SW480 (cell line): Measurements from ENCODE around the gene ENTPD1.
"Not testable (repeated sequence)": the region's sequence is repeated elsewhere in the genome, so short reads cannot be mapped to it uniquely, and the experiment has no call there.

Source experiments
- DNase-seq: peaks from one replicate; pipeline ENCODE4 v3.0.0-alpha.2; 2016; ENCODE audit warnings: low spot score

Gene ENTPD1

DNA sequence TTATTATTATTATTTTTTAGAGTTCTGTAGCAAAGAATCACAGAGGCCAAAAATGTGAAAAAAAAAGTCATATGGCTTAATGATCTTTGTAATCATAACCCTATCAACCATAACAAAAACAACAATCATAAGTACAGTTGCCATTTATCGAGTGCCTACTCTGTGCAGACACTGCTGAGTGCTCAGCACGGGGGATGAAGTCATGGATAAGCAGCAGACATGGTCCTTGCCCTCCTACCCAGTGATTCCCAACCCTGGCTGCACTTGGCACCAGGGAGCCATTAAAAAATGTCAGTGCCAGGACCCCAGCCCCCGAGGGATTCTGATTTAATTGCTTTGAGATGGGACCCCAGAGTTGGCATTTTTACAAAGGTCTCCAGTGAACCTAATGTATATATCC lies 38.2 kb downstream of the ENTPD1 start:
- no peak for DNase-seq

DNA sequence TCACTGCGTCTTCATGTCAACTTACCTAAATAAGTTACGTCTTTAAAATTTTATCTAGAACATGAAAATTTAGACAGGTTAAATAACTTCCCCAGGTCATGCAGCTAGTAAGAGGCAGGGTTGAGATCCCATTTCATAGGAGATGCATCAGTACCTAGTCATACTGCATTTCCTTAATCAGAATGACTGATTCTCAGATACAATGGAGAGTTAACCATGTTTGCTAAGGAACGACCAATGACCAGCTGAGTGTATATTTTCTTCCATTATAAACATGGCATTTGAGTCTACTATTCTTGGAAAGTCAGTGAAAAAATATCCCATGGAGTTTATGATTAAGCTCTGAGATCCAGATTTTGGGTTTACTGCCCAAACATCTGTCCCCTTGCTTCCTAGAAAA lies 39.6 kb downstream of the ENTPD1 start:
- no peak for DNase-seq

DNA sequence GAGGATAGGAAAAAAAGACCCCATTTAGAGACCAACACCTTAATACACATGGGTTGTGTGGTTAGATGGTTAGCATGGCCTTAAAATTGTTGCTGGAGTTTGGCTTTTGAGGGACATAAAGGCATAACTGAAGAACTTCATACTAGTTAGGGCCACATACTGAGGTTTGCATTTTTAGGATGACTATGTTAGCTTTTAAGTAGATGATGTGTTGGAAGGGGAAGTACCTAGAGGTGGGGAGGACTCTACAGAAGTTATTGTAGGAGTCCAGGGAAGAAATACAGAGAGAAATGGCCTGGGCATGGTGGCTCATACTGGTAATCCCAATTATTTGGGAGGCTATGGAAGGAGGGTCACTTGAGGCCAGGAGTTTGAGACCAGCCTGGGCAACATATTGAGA lies 40.5 kb downstream of the ENTPD1 start:
- DNase-seq, result no peak

DNA sequence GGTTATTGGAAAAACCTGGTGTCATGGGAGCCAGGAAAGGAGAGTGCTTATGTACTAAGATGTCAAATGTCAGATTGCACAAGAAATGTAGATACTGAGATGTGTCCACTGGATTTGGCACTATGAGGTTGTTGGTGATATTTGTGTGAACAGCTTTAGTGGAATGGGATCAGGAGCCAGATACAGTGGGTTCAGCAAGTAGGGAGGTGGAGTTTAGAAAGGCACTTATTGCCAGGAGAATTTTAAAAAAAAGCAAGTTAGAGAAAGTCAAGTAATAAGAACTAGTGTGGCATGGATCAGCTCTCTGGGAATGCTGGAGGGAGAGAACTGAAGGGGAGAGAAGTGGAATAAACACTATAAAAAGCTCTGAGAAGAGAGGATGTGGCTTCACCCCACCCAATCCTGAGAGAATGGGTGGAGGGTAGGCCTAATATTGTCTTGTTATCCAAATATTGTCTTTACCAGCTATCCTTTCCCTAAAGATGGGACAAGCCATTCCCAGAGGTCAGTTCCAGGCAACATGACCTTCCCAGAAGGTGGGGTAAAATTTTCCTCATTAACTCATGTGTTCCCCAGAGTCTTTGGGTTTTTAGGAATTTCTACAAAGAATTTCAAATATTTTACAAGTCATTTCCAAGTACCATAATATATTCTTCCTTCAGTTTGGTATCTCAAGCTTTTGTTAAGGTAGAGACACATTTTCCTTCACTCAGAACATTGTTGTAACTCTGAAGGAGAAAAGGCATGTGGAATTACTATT lies 42.3 kb downstream of the ENTPD1 start:
- DNase-seq, result no peak

DNA sequence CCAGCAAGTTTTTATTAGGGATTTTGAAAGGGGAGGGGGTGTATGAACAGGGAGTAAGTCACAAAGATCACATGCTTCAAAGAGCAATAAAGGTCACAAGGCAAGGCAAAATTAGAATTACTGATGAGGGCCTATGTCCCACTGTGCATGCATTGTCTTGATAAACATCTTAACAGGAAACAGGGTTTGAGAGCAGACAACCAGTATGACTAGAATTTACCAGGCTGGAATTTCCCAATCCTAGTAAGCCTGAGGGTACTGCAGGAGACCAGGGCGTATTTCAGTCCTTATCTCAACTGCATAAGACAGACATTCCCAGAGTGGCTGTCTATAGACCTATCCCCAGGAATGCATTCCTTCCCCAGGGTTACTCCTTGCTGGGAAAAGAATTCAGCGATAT lies 44.3 kb downstream of the ENTPD1 start:
- not testable (repeated sequence) for DNase-seq

DNA sequence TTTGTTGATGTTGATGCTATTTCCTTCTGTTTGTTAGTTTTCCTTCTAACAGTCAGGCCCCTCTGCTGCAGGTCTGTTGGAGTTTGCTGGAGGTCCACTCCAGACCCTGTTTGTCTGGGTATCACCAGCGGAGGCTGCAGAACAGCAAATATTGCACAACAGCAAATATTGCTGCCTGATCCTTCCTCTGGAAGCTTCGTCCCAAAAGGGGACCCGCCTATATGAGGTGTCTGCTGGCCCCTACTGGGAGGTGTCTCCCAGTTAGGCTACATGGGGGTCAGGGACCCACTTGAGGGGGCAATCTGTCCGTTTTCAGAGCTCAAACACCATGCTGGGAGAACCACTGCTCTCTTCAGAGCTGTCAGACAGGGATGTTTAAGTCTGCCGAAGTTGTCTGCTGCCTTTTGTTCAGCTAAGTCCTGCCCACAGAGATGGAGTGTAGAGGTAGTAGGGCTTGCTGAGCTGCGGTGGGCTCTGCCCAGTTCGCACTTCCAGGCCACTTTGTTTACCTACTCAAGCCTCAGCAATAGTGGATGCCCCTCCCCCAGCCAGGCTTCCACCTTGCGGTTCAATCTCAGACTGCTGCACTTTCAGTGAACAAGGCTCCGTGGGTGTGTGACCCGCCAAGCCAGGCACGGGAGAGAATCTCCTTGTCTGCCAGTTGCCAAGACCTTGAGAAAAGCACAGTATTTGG lies 50.9 kb downstream of the ENTPD1 start:
- DNase-seq, result not testable (repeated sequence)

DNA sequence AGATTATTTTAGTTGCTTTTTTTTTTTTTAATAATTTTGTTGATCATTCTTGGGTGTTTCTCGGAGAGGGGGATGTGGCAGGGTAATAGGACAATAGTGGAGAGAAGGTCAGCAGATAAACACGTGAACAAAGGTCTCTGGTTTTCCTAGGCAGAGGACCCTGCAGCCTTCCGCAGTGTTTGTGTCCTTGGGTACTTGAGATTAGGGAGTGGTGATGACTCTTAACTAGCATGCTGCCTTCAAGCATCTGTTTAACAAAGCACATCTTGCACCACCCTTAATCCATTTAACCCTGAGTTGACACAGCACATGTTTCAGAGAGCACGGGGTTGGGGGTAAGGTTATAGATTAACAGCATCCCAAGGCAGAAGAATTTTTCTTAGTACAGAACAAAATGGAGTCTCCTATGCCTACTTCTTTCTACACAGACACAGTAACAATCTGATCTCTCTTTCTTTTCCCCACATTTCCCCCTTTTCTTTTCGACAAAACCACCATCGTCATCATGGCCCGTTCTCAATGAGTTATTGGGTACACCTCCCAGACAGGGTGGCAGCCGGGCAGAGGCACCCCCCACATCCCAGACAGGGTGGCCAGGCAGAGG lies 52.8 kb downstream of the ENTPD1 start:
- DNase-seq, result not testable (repeated sequence)

DNA sequence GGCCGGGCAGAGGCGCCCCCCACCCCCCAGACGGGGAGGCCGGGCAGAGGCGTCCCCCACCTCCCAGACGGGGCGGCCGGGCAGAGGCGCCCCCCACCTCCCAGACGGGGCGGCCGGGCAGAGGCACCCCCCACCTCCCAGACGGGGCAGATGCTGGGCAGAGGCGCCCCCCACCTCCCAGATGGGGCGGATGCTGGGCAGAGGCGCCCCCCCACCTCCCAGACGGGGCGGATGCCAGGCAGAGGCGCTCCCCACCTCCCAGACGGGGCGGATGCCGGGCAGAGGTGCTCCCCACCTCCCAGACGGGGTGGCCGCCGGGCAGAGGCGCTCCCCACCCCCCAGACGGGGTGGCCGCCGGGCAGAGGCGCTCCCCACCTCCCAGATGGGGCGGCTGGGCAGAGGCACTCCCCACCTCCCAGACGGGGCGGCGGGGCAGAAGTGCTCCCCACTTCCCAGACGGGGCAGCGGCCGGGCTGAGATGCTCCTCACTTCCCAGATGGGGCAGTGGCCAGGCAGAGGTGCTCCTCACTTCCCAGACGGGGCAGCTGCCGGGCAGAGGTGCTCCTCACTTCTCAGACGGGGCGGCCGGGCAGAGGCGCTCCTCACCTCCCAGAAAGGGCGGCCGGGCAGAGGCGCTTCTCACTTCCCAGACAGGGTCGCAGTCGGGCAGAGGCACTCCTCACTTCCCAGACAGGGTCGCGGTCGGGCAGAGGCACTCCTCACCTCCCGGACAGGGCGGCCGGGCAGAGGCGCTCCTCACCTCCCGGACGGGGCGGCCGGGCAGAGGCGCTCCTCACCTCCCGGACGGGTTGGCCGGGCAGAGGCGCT lies 53.6 kb downstream of the ENTPD1 start:
- DNase-seq, result no peak

DNA sequence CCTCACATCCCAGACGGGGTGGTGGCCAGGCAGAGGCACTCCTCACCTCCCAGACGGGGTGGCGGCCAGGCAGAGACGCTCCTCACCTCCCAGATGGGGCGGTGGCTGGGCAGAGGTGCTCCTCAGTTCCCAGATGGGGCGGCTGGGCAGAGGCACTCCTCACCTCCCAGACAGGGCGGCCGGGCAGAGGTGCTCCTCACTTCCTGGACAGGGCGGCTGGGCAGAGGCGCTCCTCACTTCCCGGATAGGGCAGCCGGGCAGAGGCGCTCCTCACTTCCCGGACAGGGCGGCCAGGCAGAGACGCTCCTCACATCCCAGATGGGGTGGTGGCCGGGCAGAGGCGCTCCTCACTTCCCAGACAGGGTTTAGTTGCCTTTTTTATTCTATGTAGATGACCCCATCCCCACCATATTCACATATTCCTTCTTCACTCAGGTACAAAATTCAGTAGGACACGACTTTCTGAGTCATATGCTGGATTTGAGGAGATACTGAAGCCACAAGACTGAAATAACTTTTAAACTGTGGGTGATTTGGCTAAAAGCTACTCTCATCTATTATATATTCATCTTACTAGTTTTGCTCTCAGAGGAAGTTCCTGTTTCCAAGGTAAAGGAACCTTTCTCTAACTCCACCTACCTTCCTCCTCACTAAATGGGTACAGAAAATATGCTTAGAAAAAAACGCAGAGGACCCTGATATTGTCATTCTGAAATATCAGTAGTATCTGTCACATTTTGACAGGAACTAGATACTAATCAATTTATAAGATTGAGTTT lies 54.4 kb downstream of the ENTPD1 start:
- DNase-seq, result no peak

DNA sequence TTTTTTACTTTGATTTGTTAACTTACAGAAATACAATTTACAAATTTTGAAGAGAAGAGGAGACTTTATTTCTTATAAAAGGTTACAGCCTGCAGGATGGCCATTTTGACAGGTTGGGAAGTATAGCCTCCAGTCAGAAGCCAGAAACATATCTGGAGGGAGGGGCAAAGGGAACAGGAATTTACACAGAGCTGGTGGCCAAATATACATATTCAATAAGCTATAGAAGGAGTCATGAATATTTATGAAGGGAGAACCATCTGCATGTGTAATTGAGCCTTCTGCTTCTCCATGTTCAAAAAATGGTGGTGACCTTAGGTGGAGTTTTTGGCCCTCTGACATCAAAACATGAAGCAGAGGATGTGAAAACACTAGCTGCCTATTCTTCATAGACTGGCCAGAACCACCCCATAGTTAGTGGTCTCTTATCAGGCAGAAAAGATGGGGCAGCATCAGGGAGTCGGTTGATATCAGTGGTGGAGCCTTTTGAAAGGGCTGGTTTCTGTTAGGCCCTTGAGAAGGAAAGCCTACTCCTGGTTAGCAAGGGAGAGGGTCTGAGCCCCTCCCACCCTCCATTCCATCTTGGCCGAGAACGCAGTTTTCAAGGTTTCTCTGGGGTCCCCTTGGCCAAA lies 57.2 kb downstream of the ENTPD1 start:
- no peak for DNase-seq

DNA sequence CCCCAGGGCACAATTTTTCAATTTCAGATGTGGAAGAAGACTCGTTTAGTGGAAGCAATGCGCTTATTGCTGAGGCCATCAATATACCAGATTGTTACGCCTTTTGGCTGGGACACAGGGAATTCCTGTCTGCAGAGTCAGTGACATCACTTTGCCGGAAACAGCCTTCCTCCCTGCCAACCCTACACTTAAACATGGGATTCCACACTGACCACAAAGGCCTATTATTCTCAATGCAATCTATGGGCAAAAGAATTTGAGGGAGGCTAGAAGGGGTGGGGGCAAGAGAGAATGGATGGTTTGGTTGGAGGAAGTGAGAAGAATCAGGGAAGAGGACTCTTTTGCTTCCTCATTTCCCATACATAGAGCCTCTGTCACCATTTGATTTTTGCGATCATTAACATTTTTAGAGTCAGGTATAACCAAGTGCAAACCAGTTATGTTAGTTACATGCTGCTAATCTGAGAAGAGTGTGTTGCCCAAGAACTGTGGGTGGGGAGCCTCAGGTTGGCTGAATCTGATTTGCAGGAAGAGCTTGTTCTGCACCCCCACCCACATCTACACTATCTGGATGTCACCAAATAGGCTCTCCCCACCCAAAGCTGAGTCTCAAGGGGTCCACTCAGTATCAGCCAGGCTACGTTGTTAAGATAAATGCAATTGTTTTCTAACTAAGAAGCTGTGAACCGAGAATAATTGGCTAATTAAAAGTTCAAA lies 58.2 kb downstream of the ENTPD1 start:
- DNase-seq, result peak; percentile 78

DNA sequence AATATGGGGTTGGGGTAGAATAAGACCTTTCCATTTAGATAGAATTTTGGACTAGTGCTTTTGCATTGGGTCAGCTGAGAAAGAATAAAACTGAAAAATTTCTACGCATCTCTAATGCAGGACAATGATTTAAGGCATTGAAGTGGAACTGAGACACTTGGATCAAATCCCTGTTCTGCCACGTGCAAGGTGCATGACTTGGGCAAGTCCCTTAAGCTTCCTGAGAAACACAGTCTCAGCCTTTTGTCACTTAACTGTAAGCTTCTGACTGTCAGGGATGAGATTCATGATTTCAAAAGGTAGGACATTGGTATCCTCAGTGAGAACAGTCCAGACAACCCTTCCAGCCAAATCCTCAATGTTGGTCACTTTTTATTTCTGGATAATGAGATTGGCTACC lies 59.2 kb downstream of the ENTPD1 start:
- no peak for DNase-seq

DNA sequence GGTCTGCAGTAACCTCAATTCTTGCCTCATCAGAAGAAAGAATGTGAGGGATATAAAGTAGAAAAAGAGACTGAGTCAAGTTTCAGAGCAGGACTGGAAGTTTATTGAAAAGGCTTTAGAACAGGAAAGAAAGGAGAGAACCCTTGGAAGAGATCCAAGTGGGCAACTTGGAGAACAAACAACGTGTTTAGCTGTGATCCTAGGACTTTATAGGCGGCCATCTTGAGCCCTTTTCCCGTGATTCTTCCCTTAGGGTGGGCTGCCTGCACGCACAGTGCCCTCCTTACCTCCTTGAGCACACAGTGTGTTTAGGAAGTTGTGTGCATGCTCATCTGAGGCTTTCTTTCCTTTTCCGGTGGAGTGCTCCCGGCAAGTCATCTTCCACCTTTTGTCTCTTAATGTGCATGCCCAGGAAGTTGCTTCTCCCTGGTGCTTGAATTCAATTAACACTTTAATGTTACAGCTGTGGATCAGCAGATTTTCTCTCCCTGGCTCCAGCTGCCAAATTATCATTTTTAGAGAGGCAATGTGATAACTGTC lies 59.8 kb downstream of the ENTPD1 start:
- no peak for DNase-seq

DNA sequence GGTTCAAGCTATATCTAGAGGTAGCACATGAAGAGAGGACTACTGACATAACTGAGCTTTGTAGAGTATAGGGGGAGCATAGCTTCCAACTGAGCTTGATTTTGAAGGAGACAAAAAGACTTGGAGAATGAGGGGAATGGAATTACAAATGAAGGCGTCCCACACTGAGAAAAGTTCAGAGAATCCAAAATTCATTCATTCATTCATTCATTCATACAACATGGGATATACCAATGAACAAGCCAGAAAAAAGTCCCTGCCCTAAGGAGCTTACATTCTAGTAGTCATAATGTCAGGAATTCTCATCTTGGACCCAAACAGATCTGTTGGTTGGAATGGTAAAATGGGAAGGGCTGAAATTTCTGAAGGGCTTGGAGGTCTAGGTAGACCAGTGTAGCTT lies 62.0 kb downstream of the ENTPD1 start:
- no peak for DNase-seq

DNA sequence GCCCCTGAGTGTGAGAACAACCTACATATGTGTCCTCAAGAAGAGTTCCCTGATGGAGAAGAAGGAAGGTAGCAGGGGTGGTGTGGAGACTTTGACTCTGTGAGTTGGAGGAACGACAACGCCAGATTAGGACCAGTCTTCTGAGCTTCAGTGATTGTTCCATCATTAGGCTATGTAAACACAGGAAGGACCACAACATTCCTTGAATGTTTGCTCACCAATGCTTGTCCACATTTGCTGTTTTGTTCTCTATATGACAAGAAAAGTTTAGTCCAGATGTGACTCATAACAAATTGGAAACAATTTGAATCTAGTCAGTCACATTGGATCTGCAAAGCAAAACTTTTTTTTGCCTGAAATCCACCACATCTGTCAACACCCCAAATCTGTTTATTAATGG lies 62.7 kb downstream of the ENTPD1 start:
- DNase-seq, result peak; percentile 65

DNA sequence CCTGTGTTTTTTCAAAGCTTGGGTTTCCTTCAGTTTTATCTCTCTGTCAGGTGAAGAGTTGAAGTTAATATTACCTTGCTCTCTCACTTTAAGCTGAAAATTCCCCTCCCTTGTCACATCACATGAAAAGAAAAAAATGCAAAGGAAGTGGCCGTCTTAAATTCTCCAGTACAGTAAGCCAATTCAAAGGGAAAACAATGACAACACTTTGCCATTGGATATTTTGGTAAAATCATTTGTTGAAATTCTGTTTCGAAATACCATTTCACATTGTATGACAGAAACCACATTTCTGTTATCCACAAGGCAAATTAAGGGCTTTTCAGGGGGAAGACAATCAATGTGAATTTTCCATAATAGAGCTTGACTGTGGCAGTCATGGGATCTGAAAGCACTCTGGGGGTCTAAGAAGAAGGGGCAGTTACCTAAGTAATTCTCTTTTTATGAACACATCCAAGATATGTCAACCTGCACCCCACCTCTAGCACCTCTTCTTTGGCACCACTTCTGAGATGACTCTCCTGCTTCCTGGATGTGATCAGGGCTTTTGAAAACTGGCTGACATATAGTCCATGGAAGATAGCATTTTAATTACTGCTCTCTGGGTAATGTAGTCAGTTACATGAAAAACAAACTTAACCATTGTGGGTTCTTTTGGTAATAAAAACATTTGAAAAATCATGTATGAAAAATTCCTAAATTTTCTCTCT lies 63.8 kb downstream of the ENTPD1 start:
- DNase-seq, result no peak

DNA sequence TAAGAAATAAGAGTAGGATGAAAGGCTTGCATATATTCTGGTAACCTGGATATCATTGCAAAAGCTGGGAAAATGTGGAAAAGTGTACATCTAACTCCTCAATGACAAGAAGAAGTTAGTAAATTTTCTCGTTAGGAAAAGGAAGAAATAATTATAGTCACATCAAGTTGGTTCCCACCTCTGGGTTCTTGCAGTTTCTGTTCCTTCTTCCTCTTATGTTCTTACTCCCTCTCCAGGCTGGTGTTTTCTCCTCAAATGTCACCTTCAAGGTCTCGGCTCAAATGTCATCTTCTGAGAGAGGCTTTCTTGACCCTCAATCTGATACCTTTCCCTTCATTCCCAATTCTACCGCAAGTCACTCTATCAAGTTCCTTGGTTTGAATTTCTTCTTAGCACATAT lies 64.4 kb downstream of the ENTPD1 start:
- no peak for DNase-seq

DNA sequence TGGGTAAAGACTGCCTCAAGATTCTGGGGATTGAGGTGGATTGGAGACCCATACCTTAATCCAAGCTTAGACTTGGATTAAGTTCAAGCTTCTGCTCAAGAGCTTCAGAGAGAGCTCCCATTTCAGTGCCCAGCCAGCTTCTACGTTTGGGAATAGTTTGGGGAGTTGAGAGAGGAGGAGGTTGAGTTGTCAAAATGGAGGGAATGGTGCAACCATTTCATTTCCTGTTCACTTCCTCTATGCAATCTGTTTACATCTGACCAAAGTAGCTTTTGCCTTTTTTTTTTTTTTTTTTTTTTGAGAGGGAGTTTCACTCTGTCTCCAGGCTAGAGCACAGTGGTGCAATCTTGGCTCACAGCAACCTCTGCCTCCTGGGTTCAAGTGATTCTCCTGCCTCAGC lies 65.8 kb downstream of the ENTPD1 start:
- no peak for DNase-seq

DNA sequence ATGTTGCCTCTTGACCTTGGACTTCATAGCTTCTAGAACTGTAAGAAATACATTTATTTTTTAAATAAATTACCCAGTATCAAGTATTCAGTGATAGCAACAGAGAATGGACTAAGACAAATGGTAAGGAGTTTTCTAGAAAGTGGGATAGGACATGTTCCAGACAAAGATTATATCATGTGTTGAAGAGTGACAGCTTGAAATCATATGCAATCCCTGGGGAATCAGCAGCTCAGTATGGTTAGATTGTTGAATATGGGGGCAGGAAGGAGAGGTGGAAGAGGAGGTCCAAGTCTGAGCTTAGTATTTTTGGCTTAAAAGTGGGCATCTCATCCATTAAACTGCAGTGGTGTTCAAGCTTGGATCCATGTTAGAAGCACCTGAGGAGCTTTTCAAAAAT lies 74.1 kb downstream of the ENTPD1 start:
- DNase-seq, result no peak

DNA sequence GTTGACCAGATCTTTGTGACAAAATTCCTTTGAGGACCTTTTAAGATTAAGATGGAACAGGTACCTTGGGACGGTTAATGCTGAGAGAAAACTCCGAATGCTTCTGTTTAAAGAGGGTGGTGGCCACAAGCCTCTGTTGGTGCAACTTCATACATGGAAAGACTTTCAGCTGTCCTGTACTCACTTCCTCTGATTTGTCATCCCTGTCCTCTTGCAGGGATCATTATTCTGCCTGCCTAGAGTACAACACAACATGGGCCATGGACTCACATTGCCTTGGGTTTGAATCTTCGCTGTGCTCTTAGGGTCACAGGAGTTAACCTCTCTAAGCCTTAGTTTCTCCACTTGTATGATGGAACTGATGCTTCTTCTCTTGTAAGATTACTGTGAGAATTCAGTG lies 75.1 kb downstream of the ENTPD1 start:
- no peak for DNase-seq
